HepG2 (cell line): ENCODE measurements around the gene VEPH1.

ENCODE experiments used
- ELF3 ChIP-seq: IDR thresholded peaks from 2 replicates; pipeline ENCODE4 v1.6.1; 2016; ENCODE audit warnings: missing genetic modification reagents, missing compliant biosample characterization
- JUNB ChIP-seq: sonication (generic); formaldehyde crosslinking; IDR thresholded peaks from 2 replicates; pipeline ENCODE4 v1.8.0; 2022; ENCODE audit warnings: missing genetic modification reagents, mild to moderate bottlenecking, borderline replicate concordance
- PAWR ChIP-seq: sonication (generic); formaldehyde crosslinking; IDR thresholded peaks from 2 replicates; pipeline ENCODE4 v1.4.0; 2020; ENCODE audit warnings: missing genetic modification reagents, mild to moderate bottlenecking, borderline replicate concordance
- POLR2A ChIP-seq, 2 experiments: IDR thresholded peaks; 2 replicates each; pipeline ENCODE4 v1.6.1; 2011; ENCODE audit warnings: low read depth in 2 of 2, low read length in 2 of 2, mild to moderate bottlenecking in 1 of 2, moderate library complexity in 1 of 2; ENCODE audit not compliant: insufficient read depth in 1 of 2
- SALL2 ChIP-seq: sonication (generic); formaldehyde crosslinking; IDR thresholded peaks from 2 replicates; pipeline ENCODE4 v1.8.1; 2023; ENCODE audit warnings: mild to moderate bottlenecking, missing genetic modification reagents, inconsistent platforms
- SIN3A ChIP-seq: IDR thresholded peaks from 2 replicates; pipeline ENCODE4 v1.6.1; 2011; ENCODE audit warnings: low read depth, mild to moderate bottlenecking, control low read depth, low read length, borderline replicate concordance
- SMC3 ChIP-seq: IDR thresholded peaks from 2 replicates; pipeline ENCODE4 v1.6.1; 2011; ENCODE audit warnings: low read length, improper control_type of control experiment
- SMYD3 ChIP-seq: sonication (generic); formaldehyde crosslinking; IDR thresholded peaks from 2 replicates; pipeline ENCODE4 v1.8.1; 2023; ENCODE audit warnings: mild to moderate bottlenecking, missing genetic modification reagents
- YY1 ChIP-seq: IDR thresholded peaks from 2 replicates; pipeline ENCODE4 v1.6.1; 2011; ENCODE audit warnings: low read length, low read depth, moderate library complexity, mild to moderate bottlenecking; ENCODE audit not compliant: insufficient read depth, insufficient replicate concordance
- ZNF792 ChIP-seq: IDR thresholded peaks from 2 replicates; pipeline ENCODE4 v1.6.1; 2016
- ZNF891 ChIP-seq: sonication (generic); formaldehyde crosslinking; IDR thresholded peaks from 2 replicates; pipeline ENCODE4 v1.5.0; 2020; ENCODE audit warnings: mild to moderate bottlenecking, missing genetic modification reagents
- TF ChIP-seq, protein P1 (sequence below): sonication (generic); formaldehyde crosslinking; IDR thresholded peaks from 2 replicates; pipeline ENCODE4 v1.5.0; 2020; ENCODE audit warnings: mild to moderate bottlenecking, missing genetic modification reagents, moderate library complexity
- TF ChIP-seq, protein P2 (sequence below): sonication (generic); formaldehyde crosslinking; IDR thresholded peaks from 2 replicates; pipeline ENCODE4 v1.5.0; 2020; ENCODE audit warnings: missing genetic modification reagents
- TF ChIP-seq, protein P3 (sequence below): sonication (generic); formaldehyde crosslinking; IDR thresholded peaks from 2 replicates; pipeline ENCODE4 v1.5.0; 2020; ENCODE audit warnings: missing genetic modification reagents, mild to moderate bottlenecking, borderline replicate concordance

DNA sequence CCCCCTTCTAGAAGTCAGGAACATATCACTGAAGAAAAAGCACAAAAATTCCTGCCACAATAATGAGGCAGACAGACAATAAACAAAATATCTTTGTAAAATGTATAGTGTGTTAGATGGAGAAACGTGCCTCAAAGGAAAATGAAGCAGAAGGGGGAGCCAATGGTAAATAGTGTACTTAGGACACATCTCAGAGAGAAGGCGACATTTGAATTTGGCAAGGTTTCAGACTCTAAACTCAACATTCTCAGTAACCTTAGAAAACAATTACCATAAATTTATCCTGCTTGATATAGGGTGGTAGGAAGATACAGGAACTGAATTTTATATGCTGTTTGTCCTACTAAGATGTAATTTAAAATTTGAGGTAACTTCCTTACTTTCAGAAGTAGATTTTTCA is 119.2 kb downstream of the VEPH1 start:
- TF ChIP-seq, protein P1, sequence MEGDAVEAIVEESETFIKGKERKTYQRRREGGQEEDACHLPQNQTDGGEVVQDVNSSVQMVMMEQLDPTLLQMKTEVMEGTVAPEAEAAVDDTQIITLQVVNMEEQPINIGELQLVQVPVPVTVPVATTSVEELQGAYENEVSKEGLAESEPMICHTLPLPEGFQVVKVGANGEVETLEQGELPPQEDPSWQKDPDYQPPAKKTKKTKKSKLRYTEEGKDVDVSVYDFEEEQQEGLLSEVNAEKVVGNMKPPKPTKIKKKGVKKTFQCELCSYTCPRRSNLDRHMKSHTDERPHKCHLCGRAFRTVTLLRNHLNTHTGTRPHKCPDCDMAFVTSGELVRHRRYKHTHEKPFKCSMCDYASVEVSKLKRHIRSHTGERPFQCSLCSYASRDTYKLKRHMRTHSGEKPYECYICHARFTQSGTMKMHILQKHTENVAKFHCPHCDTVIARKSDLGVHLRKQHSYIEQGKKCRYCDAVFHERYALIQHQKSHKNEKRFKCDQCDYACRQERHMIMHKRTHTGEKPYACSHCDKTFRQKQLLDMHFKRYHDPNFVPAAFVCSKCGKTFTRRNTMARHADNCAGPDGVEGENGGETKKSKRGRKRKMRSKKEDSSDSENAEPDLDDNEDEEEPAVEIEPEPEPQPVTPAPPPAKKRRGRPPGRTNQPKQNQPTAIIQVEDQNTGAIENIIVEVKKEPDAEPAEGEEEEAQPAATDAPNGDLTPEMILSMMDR (CRISPR knock-in tag) = no peak
- no peak for TF ChIP-seq YY1
- no peak for TF ChIP-seq ELF3 (CRISPR knock-in tag)
- TF ChIP-seq PAWR (CRISPR knock-in tag) = no peak
- TF ChIP-seq, protein P2, sequence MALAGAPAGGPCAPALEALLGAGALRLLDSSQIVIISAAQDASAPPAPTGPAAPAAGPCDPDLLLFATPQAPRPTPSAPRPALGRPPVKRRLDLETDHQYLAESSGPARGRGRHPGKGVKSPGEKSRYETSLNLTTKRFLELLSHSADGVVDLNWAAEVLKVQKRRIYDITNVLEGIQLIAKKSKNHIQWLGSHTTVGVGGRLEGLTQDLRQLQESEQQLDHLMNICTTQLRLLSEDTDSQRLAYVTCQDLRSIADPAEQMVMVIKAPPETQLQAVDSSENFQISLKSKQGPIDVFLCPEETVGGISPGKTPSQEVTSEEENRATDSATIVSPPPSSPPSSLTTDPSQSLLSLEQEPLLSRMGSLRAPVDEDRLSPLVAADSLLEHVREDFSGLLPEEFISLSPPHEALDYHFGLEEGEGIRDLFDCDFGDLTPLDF (CRISPR knock-in tag) = no peak
- no peak for TF ChIP-seq ZNF891 (CRISPR knock-in tag)
- TF ChIP-seq JUNB (CRISPR knock-in tag) = no peak
- TF ChIP-seq SIN3A = no peak
- TF ChIP-seq ZNF792 = no peak
- no peak for TF ChIP-seq SMYD3
- no peak for TF ChIP-seq POLR2A (IDR thresholded peaks at IDR 0.05; ENCODE audit: insufficient read depth in 1 of 2, low read depth in 2 of 2, low read length in 2 of 2)
- no peak for TF ChIP-seq SMC3
- TF ChIP-seq, protein P3, sequence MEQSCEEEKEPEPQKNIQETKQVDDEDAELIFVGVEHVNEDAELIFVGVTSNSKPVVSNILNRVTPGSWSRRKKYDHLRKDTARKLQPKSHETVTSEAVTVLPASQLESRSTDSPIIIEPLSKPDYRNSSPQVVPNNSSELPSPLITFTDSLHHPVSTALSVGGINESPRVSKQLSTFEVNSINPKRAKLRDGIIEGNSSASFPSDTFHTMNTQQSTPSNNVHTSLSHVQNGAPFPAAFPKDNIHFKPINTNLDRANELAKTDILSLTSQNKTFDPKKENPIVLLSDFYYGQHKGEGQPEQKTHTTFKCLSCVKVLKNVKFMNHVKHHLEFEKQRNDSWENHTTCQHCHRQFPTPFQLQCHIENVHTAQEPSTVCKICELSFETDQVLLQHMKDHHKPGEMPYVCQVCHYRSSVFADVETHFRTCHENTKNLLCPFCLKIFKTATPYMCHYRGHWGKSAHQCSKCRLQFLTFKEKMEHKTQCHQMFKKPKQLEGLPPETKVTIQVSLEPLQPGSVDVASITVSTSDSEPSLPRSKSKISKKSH = no peak
- TF ChIP-seq SALL2 (CRISPR knock-in tag) = no peak
